ENCODE measurements around the gene GSTM5.

DNA sequence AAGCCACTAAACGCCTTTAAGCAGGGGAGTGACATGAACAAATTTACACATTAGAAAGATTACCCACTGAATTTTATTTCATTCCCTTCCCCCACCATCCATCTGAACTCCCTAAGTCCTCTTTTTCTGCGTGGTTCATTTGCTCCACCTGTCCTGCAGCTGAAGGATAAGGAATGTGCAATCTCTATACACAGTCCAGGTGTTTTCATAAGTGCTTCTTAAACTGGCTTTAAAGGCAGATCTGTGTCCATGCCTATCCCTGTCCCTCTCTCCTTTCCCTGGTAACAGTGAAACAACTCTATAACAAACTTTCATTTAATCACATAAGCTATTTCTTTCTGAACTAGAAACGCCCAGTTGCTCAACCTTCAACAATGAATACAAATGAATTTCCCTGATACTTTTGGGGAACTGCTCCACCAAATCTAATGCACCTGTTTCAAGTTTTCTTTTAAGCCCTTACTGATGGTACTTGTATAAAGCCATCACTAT is 20.4 kb downstream of the GSTM5 start:
- TF ChIP-seq, protein P1, sequence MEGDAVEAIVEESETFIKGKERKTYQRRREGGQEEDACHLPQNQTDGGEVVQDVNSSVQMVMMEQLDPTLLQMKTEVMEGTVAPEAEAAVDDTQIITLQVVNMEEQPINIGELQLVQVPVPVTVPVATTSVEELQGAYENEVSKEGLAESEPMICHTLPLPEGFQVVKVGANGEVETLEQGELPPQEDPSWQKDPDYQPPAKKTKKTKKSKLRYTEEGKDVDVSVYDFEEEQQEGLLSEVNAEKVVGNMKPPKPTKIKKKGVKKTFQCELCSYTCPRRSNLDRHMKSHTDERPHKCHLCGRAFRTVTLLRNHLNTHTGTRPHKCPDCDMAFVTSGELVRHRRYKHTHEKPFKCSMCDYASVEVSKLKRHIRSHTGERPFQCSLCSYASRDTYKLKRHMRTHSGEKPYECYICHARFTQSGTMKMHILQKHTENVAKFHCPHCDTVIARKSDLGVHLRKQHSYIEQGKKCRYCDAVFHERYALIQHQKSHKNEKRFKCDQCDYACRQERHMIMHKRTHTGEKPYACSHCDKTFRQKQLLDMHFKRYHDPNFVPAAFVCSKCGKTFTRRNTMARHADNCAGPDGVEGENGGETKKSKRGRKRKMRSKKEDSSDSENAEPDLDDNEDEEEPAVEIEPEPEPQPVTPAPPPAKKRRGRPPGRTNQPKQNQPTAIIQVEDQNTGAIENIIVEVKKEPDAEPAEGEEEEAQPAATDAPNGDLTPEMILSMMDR (IDR thresholded peaks at IDR 0.05), result no peak
- TF ChIP-seq POLR2A (IDR thresholded peaks at IDR 0.05), result no peak

All from thyroid gland (tissue), 4 donors.